ENCODE results near the gene APRT.
"Not testable (repeated sequence)": the region's sequence is repeated elsewhere in the genome, so short reads cannot be mapped to it uniquely, and the experiment has no call there.

APRT gene

GRCh38 chr16:88827727-88828126 is 16.0 kb upstream of the APRT start:
- intact Hi-C loops (cut with DNase I), result no loop called here
- no peak for DNase-seq

DNA sequence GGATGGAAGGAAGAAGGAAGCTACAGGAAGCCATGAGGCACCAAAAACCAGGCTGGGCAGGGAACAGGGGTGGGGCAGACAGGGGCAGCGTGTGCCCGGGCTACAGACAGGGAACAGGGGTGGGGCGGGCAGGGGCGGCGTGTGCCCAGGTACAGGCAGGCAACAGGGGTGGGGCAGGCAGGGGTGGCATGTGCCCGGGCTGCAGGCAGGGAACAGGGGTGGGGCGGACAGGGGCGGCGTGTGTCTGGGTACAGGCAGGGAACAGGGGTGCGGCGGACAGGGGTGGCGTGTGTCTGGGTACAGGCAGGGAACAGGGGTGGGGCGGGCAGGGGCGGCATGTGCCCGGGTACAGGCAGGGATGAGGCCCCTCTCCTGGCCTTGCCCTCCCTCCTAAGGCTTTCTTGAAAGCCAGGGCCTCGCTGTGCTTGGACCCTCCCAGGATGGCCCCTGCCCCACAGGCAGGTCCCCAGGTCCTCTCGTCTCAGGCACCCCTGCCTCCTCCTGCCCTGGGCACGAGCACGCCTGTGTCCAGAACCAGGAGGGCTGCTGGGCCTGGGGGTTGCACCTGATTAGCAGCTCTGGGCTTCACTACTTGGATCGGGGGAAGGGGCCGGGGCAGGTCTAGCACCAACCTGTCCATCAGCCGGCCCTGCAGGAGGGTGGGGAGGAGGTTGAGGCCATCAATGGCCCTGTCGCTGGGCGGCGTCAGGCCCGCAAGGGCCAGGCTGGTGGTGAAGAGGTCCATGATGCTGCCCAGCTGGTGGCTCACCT is 14.5 kb upstream of the APRT start:
- intact Hi-C loops (cut with DNase I), result no loop called here
- DNase-seq, result peak in 34 of 42 donors; percentile 27 to 89 (median 64)

- intact Hi-C loops (cut with DNase I), result no loop called here
- DNase-seq, result no peak
Measured at GRCh38 chr16:88825146-88825545, 13.4 kb upstream of the APRT start.

DNA sequence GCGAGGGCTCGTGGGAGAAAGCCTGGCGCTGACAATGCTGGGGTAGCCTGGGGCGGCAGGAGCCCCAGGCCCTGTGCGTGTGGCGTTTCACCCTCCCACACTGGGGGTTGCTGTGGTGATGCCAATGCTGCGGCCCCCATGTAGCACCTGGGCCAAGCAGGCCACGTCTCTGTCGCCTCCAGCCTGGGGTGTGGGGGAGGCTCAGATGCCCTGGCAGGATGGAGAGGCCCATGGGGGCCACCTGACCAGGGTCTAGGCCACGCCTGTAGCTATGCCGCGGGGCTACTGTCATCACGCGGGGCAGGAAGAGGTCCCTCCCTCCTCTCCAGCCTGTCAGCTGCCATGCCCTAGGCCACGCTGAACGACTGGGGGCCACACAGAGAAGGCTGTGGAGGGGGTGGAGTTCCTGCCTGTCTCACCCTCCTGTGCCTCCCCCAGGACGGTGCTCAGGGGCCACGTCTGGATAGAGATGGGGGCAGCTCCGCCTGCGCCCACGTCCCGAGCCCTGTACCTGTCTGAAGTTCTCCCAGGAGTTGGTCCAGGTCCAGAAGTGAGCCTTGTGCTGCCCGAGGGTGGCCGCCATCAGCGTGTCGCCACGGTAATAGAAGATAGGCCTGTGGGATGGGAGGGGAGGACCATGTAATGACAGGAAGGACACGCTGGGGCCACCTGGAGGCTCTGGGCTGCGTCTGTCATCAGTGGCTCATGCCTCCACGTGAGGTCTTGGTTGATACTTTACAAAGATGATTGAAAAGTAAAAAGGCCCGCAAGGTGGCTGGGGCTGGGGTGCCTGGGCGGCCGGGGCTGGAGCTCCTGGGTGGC is 12.7 kb upstream of the APRT start:
- intact Hi-C loops (cut with DNase I), result no loop called here
- DNase-seq, result no peak

- DNase-seq; intact Hi-C loops (cut with DNase I): not testable (repeated sequence)
Measured at GRCh38 chr16:88823646-88824045, 11.9 kb upstream of the APRT start.

DNA sequence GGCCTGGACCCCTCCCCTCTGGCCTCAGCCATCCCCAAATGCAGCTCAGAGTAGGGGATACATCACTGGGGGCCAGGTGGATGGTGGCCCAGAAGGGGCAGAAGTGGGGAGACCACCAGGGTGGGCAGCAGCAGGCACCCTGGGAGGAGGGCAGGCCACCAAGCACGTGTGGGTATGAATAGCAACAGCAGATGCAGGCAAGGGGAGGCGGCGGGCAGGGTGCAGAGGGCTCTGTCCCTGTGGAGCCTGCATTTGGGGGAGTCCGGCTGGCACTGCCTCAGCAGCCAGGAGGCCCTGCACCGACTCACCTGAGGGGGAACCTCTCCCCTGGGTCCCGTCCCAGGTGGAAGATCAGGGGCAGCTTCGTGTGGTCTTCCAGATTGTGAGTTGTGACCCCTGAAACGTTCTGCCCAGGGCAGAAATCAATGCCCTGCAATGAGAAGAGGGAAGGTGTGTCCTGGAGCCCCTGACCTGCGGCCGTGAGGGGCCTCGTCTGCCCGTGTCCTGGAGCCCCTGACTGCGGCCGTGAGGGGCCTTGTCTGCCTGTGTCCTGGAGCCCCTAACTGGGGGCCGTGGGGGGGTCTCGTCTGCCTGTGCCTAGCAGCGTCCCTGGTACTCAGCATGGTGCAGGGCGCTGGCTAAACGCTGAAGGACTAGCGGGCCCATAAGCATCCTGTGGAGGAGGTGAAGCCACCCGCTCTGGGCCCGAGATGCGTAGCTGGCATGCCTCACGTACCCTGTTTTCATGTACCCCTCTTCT is 10.7 kb upstream of the APRT start:
- intact Hi-C loops (cut with DNase I), result no loop called here
- DNase-seq, result no peak

- DNase-seq, result no peak
- intact Hi-C loops (cut with DNase I), result no loop called here
Measured at GRCh38 chr16:88821168-88821850, 9.6 kb upstream of the APRT start.

DNA sequence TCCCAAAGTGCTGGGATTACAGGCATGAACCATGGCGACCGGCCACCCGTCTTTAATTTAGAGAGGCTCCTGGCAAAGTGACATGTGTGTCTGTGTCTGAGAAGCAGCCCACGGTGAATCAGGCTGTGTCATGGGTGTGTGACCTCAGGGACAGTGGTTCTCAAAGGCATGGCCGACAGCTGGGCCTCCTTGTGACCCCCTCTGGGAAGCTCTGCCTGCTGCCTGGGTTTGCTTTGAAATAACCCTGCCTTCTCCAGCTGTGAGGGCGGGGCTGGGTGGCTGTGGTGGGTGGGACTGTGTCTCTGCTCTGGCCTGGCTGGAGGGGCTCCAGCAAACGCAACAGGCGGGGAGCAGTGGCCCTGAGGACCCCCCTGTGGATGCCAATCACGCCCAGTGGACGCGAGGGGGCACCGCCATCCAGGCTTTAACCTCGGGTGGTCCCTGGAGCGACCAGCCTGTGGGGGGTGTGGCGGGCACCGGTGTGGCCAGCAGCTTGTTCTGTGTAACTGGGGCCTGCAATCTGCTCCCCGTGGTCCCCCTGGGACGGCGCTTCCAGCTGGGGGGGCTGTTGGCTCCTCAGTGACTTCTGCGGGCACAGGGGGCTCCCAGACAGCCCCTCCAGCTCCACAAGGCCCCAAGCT is 8.8 kb upstream of the APRT start:
- no peak for DNase-seq
- intact Hi-C loops (cut with DNase I), result no loop called here

DNA sequence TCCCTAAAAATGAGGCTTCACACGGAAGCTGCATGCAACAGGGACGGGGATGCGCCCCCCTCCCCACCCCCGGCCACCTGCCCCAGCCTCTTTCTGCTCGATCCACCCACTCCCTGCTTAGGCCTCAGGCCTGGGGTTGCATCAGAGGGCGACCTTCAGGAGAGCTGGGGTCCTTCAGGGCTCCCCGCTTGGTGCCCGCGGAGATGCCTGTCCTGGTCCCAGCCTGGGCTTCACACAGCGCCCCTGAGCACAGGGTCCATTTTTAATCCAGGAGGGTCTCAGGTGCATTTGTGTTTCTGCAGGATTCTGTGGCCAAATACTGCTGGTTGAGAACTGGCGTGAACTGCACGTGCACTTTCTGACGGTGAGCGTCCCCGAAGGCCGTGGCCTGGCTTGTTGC is 7.4 kb upstream of the APRT start:
- intact Hi-C loops (cut with DNase I), result no loop called here
- DNase-seq, result no peak

DNA sequence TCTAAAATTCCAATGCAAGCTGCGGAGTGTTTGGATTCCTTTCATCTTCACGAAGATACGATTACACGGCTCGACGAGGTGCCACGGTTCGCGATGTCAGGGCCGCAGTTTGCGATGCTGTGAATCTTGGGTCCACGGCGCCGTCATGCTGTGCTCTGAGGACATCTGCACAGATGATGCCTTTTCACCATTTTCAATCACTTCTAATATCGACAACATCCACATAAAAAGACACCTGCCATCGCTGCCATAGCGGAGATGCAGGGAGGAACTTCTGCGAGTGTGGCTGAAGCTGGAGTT is 6.8 kb upstream of the APRT start:
- intact Hi-C loops (cut with DNase I), result no loop called here

GRCh38 chr16:88817785-88818574 is 6.3 kb upstream of the APRT start:
- DNase-seq, result no peak
- intact Hi-C loops (cut with DNase I), result no loop called here

More for the DNA sequence above, 6.8 kb upstream of the APRT start:
- no peak for DNase-seq

- intact Hi-C loops (cut with DNase I), result no loop called here
- DNase-seq, result no peak
Measured at GRCh38 chr16:88816736-88817535, 5.2 kb upstream of the APRT start.

DNA sequence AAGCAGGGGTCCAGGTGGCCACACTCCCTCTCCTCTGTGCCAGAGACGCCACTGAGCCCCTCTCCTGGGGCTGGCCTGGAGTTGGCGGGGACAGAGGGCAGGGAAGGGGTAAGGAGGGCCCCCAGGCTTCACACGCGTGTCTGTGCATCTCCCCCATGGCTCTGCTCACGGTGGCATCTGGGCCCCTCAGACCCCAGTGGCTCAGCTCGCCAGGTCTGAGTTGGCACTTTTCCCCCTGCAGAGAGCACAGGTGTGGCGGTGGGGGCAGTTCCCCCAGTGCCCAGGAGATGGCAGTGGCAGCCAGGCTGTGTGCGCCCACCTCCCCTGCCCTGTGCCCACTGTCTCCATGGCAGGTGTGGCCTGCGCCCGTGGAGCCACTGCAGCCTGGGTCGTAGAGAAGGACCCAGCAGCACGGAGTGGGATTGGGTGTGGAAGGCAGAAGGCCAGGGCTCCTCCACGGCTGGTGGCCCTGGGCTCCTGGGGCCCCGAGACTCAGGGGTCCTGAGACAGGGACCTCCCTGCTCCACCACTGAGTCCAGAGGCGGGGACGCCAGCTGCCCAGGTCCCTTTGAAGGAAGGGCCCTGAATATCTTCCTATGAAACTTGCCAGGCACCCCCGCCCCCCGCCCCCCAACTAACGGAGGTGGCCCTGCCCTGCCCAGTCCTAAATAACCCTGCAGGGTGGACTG is 4.3 kb upstream of the APRT start:
- DNase-seq, result peak in 22 of 42 donors; percentile 28 to 69 (median 46)
- intact Hi-C loops (cut with DNase I), result no loop called here

DNA sequence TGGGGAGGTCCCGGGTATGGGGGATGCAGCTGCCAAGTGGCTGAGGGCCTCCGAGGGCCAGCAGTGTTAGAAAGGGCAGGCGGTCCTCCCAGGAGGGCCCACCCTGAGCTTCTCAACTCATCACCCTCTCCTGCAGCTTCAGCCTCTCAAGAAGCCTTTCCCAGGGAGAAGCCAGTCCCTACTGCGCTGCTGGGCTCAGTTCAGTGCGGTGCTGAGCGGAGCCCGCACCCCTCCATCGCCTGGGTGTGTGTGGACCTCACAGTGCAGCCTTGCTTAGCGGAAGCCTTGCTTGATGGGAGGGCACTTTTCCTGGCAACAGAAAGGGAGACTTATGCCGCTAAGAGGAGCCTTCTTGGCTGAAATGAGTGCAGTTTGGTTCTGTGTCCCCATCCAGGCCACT is 3.5 kb upstream of the APRT start:
- intact Hi-C loops (cut with DNase I), result no loop called here
- DNase-seq, result no peak

- intact Hi-C loops (cut with DNase I), result loop anchor here (5.0 kb wide), 1 partner anchor 43 kb away; the partner anchor contains the start of genes GALNS and TRAPPC2L
- DNase-seq, result no peak
Measured at GRCh38 chr16:88814144-88814502, 2.4 kb upstream of the APRT start.

DNA sequence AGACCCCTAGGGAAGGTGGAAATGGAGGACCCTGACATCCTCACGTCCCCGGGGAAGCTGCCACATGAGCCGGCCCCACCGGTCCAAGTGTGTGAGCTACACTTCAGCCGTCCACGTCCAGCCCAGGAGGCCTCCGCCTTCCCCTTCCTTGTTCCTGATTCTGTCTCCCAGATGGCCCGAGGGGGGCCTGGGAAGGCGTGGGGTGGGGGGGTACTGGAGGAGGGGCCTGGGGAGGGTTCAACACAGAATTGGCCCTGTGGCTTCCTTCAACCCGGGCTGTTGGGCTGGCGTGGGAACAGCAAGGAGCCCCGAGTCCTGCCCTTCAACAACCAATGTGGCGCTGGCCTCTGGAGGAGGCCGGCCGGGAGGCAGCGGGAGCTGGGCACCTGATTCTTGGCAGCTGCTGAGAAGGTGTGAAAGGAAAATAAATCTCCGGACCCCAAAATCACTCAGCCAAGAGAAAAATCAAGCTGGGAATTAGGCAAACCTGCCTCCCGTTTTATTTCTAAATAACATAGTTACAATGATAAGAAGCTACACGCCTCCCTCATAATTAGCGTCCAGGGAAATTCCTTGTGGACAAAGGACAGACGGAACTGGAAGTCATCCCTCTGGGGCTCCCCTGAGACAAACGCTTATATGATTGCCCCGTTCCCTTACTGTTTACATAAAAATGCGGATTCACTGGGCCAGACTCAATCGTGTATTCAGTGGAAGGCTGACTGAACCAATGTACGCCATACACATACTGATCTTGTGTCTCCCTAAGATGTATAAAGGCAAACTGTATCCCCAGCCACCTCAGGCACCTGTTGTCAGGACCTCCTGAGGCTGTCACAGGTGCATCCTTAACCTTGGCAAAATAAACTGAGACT is 1.8 kb upstream of the APRT start:
- DNase-seq, result no peak
- intact Hi-C loops (cut with DNase I), result loop anchor here (5.0 kb wide), 1 partner anchor 44 kb away; the partner anchor contains the start of genes GALNS and TRAPPC2L
